Mesendoderm (in vitro differentiated cells): ENCODE results near the gene DMPK. TPM values are rescaled to one million over a fixed set of nuclear protein-coding genes. Genes with fewer than 3 reads are reported as not detected.

Experiments used
- DNase-seq: peaks from one replicate; pipeline ENCODE4 v3.0.0; 2013
- H2AK5ac ChIP-seq: 2 replicates; pipeline ENCODE4 v1.6.1; 2013; ENCODE audit warnings: low read length, inconsistent platforms
- H2BK120ac ChIP-seq: 2 replicates; pipeline ENCODE4 v1.6.1; 2013; ENCODE audit warnings: low read depth, mild to moderate bottlenecking, low read length, moderate library complexity, mixed read lengths
- H2BK15ac ChIP-seq: replicated peaks from 2 replicates; pipeline ENCODE4 v1.6.1; 2013; ENCODE audit warnings: low read depth, mild to moderate bottlenecking, moderate library complexity
- H2BK5ac ChIP-seq: 2 replicates; pipeline ENCODE4 v1.6.1; 2013; ENCODE audit warnings: low read length, inconsistent platforms
- H3K18ac ChIP-seq: 2 replicates; pipeline ENCODE4 v1.6.1; 2013; ENCODE audit warnings: mild to moderate bottlenecking, low read length, mixed read lengths
- H3K23ac ChIP-seq: one replicate; pipeline ENCODE4 v1.6.1; 2013; ENCODE audit warnings: low read length
- H3K27ac ChIP-seq: 2 replicates; pipeline ENCODE4 v1.5.1; 2013; ENCODE audit warnings: low read depth, mild to moderate bottlenecking, inconsistent platforms, low read length, moderate library complexity
- H3K27me3 ChIP-seq: 2 replicates; pipeline ENCODE4 v1.6.1; 2013; ENCODE audit warnings: low read length, control low read depth, mild to moderate bottlenecking, inconsistent platforms; ENCODE audit not compliant: insufficient read depth, poor library complexity
- H3K36me3 ChIP-seq: 2 replicates; pipeline ENCODE4 v1.6.1; 2013; ENCODE audit warnings: low read length, inconsistent platforms; ENCODE audit not compliant: control insufficient read depth, insufficient read depth
- H3K4ac ChIP-seq: one replicate; pipeline ENCODE4 v1.6.1; 2013; ENCODE audit warnings: low read depth, mild to moderate bottlenecking, low read length, moderate library complexity
- H3K4me1 ChIP-seq: 2 replicates; pipeline ENCODE4 v1.6.1; 2013; ENCODE audit warnings: low read depth, low read length, inconsistent platforms; ENCODE audit not compliant: control insufficient read depth
- H3K4me2 ChIP-seq: 2 replicates; pipeline ENCODE4 v1.6.1; 2013; ENCODE audit warnings: low read length
- H3K4me3 ChIP-seq: 2 replicates; pipeline ENCODE4 v1.5.1; 2013; ENCODE audit warnings: mild to moderate bottlenecking, low read length
- H3K56ac ChIP-seq: one replicate; pipeline ENCODE4 v1.6.1; 2013; ENCODE audit warnings: low read length
- H3K79me1 ChIP-seq: 2 replicates; pipeline ENCODE4 v1.6.1; 2013; ENCODE audit warnings: low read length, inconsistent platforms
- H3K79me2 ChIP-seq: 2 replicates; pipeline ENCODE4 v1.6.1; 2013; ENCODE audit warnings: mild to moderate bottlenecking, low read length; ENCODE audit not compliant: control insufficient read depth, insufficient read depth
- H3K9ac ChIP-seq: 2 replicates; pipeline ENCODE4 v1.6.1; 2013; ENCODE audit warnings: low read length, inconsistent platforms
- H4K5ac ChIP-seq: one replicate; pipeline ENCODE4 v1.6.1; 2013; ENCODE audit warnings: low read length
- H4K8ac ChIP-seq: one replicate; pipeline ENCODE4 v1.6.1; 2013; ENCODE audit warnings: low read depth, mild to moderate bottlenecking, control low read depth, low read length, moderate library complexity
- WGBS: extraction: QIAGEN DNeasy Blood & Tissue Kit; methylation state at CpG from one replicate; pipeline ENCODE4 v1.1.7; 2013; ENCODE audit warnings: low lambda C conversion rate, missing lambda C conversion rate; ENCODE audit not compliant: insufficient coverage; ENCODE audit errors: extremely low coverage; 5-methylcytosine and 5-hydroxymethylcytosine counted together
- polyA plus RNA-seq, 2 experiments: library from polyadenylated mRNA; stranded (reverse); fragments of 200-250 nt; gene quantifications; one replicate each; pipeline ENCODE4 v1.2.3, GENCODE V29; 2013

The DMPK gene, protein sequence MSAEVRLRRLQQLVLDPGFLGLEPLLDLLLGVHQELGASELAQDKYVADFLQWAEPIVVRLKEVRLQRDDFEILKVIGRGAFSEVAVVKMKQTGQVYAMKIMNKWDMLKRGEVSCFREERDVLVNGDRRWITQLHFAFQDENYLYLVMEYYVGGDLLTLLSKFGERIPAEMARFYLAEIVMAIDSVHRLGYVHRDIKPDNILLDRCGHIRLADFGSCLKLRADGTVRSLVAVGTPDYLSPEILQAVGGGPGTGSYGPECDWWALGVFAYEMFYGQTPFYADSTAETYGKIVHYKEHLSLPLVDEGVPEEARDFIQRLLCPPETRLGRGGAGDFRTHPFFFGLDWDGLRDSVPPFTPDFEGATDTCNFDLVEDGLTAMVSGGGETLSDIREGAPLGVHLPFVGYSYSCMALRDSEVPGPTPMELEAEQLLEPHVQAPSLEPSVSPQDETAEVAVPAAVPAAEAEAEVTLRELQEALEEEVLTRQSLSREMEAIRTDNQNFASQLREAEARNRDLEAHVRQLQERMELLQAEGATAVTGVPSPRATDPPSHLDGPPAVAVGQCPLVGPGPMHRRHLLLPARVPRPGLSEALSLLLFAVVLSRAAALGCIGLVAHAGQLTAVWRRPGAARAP
- polyA plus RNA-seq (2013, experiment 1 of 2) = 10.5 TPM
- 9.3 TPM for polyA plus RNA-seq (2013, experiment 2 of 2)

DNA sequence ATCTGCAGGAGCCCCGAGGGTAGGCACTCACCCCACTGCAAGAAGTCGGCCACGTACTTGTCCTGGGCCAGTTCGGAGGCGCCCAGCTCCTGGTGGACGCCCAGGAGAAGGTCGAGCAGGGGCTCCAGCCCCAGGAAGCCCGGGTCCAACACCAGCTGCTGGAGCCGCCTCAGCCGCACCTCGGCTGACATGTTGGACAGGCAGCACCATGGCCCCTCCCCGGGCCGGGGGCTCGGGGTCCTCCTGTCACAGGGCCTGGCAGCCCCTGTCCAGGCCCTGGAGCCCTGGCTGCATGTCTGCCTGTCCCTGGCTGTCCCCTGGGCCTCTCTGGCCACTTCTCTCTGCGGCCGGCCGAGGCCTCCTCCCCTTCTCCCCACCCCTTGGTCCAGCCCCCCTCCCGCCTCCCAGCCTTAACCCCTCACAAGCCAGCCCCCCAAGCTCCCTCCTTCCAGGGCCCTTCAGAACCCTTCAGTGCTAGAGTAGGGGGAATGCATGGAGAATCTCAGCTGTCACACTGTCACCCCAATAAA lies at the start of gene DMPK:
DMPK (minus strand) TSS at position 329 of the 530 bp plus-strand sequence; CDS start at position 191, 138 bp downstream.
- no peak for DNase-seq
- H2BK120ac ChIP-seq = no peak within 1 kb of the TSS
- no peak within 1 kb of the TSS for H2BK5ac ChIP-seq
- no peak within 1 kb of the TSS for H3K9ac ChIP-seq
- H3K4ac ChIP-seq = no peak within 1 kb of the TSS
- no peaks in the 10 kb centered on the region for H3K79me2 ChIP-seq
- H3K27ac ChIP-seq = no peak within 1 kb of the TSS
- no peaks in the 10 kb centered on the region for H3K27me3 ChIP-seq
- H3K18ac ChIP-seq = no peak within 1 kb of the TSS
- H3K4me1 ChIP-seq = peaks cover 4% of the 10 kb centered on the region
- H3K56ac ChIP-seq = peak within 1 kb of the TSS; percentile 25
- no peaks in the 10 kb centered on the region for H3K79me1 ChIP-seq
- H3K23ac ChIP-seq = no peak within 1 kb of the TSS
- H3K36me3 ChIP-seq = peaks cover 5% of the 10 kb centered on the region
- no peak within 1 kb of the TSS for H4K5ac ChIP-seq
- H2BK15ac ChIP-seq = no peak within 1 kb of the TSS
- no peak within 1 kb of the TSS for H3K4me2 ChIP-seq
- WGBS = no CpG with 5 or more reads among the region's 18 CpGs
- H2AK5ac ChIP-seq = no peak within 1 kb of the TSS
- no peak within 1 kb of the TSS for H3K4me3 ChIP-seq
- H4K8ac ChIP-seq = no peak within 1 kb of the TSS

DNA sequence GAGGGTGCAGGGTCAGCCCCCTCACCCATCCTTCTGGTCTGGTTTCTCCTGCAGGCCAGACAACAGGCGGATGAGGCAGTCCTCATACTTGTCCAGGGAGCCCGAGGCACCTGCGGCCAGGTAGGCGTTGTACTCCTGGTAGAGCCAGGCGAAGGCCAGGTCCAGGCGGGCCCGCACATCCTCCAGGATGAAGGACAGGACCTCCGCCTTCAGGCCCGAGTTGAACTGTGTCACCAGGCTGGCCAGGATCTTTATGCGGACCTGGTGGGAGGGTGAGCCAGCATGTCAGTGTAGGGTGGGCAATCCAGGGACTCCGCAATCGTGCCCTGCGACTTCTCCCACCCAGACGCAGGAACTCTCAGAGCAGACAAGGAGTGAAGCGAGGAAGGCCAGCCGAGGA lies 46.7 kb upstream of the DMPK start:
- no peak overlapping the region for H3K27ac ChIP-seq
- H3K4me2 ChIP-seq = no peak overlapping the region
- H2BK15ac ChIP-seq = no peak overlapping the region
- no peak overlapping the region for H2AK5ac ChIP-seq
- H2BK120ac ChIP-seq = no peak overlapping the region
- DNase-seq = no peak
- H3K56ac ChIP-seq = no peak overlapping the region
- H3K4me1 ChIP-seq = no peaks in the 10 kb centered on the region
- no peak overlapping the region for H4K5ac ChIP-seq
- no peak overlapping the region for H2BK5ac ChIP-seq
- H3K36me3 ChIP-seq = peaks cover 24% of the 10 kb centered on the region
- no CpG with 5 or more reads among the region's 16 CpGs for WGBS
- no peak overlapping the region for H3K9ac ChIP-seq
- no peak overlapping the region for H3K4me3 ChIP-seq
- no peak overlapping the region for H3K4ac ChIP-seq
- H3K18ac ChIP-seq = no peak overlapping the region
- no peaks in the 10 kb centered on the region for H3K79me1 ChIP-seq
- H3K23ac ChIP-seq = no peak overlapping the region
- H3K27me3 ChIP-seq = no peaks in the 10 kb centered on the region
- H4K8ac ChIP-seq = no peak overlapping the region
- H3K79me2 ChIP-seq = no peaks in the 10 kb centered on the region

DNA sequence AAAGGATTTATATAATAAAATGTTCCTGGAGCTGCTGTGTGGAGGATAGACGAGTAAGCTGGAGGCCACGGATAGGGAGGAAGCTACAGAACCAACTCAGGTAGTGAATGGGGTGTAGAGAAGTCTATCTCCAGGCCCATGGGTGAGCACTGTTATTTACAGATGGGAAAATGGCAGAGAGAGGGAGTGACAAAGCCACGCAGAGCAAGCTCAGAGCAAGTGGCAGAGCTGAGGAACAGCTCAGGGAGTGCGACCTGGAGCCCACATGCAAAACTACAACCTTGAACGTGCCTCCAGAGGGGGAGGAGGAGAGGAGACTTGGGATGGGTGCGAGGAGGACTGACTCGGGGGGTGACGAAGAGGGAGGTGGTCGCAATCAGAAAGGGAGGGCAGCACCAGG lies 46.2 kb upstream of the DMPK start:
- Histone ChIP-seq H2AK5ac (no peak overlapping the region), H3K4ac (no peak overlapping the region), H3K36me3 (peaks cover 25% of the 10 kb centered on the region), H3K27me3 (no peaks in the 10 kb centered on the region), H3K4me2 (no peak overlapping the region), H2BK120ac (no peak overlapping the region), H3K79me2 (no peaks in the 10 kb centered on the region), H3K9ac (no peak overlapping the region), H2BK5ac (no peak overlapping the region), H3K27ac (no peak overlapping the region), H3K23ac (no peak overlapping the region), H3K4me3 (no peak overlapping the region), H4K8ac (no peak overlapping the region), H3K56ac (no peak overlapping the region), H3K4me1 (no peaks in the 10 kb centered on the region), H4K5ac (no peak overlapping the region), H2BK15ac (no peak overlapping the region), H3K18ac (no peak overlapping the region), H3K79me1 (no peaks in the 10 kb centered on the region)
- WGBS = no CpG with 5 or more reads among the region's 9 CpGs
- DNase-seq = no peak

DNA sequence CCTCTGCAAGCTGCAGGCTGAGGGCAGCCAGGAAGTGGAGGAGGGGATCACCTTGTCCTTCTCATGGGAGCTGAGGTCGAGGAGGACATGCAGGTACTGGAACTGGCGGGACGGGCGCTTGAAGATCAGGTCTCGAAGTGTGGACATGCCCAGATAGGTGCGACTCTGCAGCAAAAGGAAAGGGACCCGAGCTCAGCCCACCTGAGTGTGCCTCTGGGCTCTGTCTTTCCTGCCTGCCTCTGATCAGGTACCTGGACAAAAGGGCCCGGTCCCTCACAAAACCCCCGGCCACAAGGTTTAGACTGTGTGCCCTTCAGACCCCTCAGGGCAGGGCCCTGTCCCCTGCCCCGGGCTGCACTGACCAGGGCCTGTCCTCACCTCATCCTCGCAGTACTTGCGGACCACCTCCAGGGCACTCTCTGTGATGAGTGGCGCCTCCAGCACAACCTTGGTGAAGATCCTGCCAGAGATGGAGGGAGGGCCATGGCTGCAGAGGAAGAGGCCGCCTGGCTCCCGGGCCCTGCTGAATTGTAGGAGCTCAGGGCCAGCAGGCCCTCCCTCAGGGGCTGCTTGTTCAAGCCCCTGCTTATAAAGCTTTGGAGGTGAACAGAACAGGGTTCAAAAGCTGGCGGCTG lies 45.3 kb upstream of the DMPK start:
- Histone ChIP-seq H3K27me3 (no peaks in the 10 kb centered on the region), H2AK5ac (no peak overlapping the region), H3K23ac (no peak overlapping the region), H3K4me1 (no peaks in the 10 kb centered on the region), H3K4me3 (no peak overlapping the region), H2BK15ac (no peak overlapping the region), H3K4ac (no peak overlapping the region), H3K4me2 (no peak overlapping the region), H3K9ac (no peak overlapping the region), H2BK120ac (no peak overlapping the region), H3K56ac (no peak overlapping the region), H3K36me3 (peaks cover 30% of the 10 kb centered on the region), H3K79me1 (no peaks in the 10 kb centered on the region), H4K8ac (no peak overlapping the region), H2BK5ac (no peak overlapping the region), H3K18ac (no peak overlapping the region), H3K27ac (no peak overlapping the region), H3K79me2 (no peaks in the 10 kb centered on the region), H4K5ac (no peak overlapping the region)
- WGBS = no CpG with 5 or more reads among the region's 16 CpGs
- no peak for DNase-seq

DNA sequence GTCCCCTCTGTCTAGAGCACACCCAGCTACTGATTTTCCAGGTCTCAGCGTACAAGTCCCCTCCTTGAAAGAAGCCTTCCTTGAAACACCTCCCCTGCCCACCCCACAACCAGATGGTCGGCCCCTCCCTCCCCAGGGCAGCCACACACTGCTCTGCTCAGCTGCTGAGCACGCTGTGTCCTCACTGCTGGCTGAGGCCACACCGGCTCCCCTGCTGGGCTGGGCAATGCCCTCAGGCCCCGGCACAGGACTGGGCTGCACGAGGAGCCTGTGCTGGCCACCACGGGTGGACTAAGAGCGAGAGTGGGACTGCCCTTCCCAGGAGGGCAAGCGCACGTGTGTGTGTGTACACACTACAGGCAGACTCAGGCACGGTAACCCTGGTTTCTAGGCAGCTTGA lies 44.6 kb upstream of the DMPK start:
- Histone ChIP-seq H2BK5ac (no peak overlapping the region), H3K9ac (no peak overlapping the region), H3K27ac (no peak overlapping the region), H3K4me2 (no peak overlapping the region), H4K8ac (no peak overlapping the region), H3K79me1 (no peaks in the 10 kb centered on the region), H3K79me2 (no peaks in the 10 kb centered on the region), H3K4me3 (no peak overlapping the region), H3K4ac (no peak overlapping the region), H3K4me1 (no peaks in the 10 kb centered on the region), H2BK15ac (no peak overlapping the region), H3K23ac (no peak overlapping the region), H3K36me3 (peaks cover 28% of the 10 kb centered on the region), H3K27me3 (no peaks in the 10 kb centered on the region), H4K5ac (no peak overlapping the region), H2BK120ac (no peak overlapping the region), H3K18ac (no peak overlapping the region), H2AK5ac (no peak overlapping the region), H3K56ac (no peak overlapping the region)
- no CpG with 5 or more reads among the region's 11 CpGs for WGBS
- DNase-seq = no peak
